ENCODE data around the gene IL6R.

Gene IL6R

GRCh38 chr1:154501423-154502065 is 96.4 kb downstream of the IL6R start:
- TF ChIP-seq FOXP2 (optimal IDR thresholded peaks at IDR 0.05; ENCODE audit: borderline replicate concordance, extremely low read depth, extremely low read length, insufficient read depth) (no peak), REST (IDR thresholded peaks at IDR 0.05; ENCODE audit: insufficient read depth in 1 of 2, low read depth in 2 of 2, low read length in 2 of 2) (no peak), TAF1 (IDR thresholded peaks at IDR 0.05; ENCODE audit: borderline replicate concordance, insufficient read depth, low read length) (no peak), POLR2AphosphoS5 (IDR thresholded peaks at IDR 0.05; ENCODE audit: low read depth, low read length) (no peak), SIN3A (IDR thresholded peaks at IDR 0.05; ENCODE audit: borderline replicate concordance, insufficient read depth, low read length) (no peak)

GRCh38 chr1:154502066-154502743 is 97.1 kb downstream of the IL6R start, which contains the start of the genes SHE and TDRD10:
Gene SHE (minus strand): TSS chr1:154502412. CDS start chr1:154502026, 386 bp downstream.
Gene TDRD10 (plus strand): TSS chr1:154502219. CDS start chr1:154506904, 4,685 bp downstream.
- TF ChIP-seq REST (IDR thresholded peaks at IDR 0.05; ENCODE audit: insufficient read depth in 1 of 2, low read depth in 2 of 2, low read length in 2 of 2) (no peak), POLR2AphosphoS5 (IDR thresholded peaks at IDR 0.05; ENCODE audit: low read depth, low read length) (no peak), SIN3A (IDR thresholded peaks at IDR 0.05; ENCODE audit: borderline replicate concordance, insufficient read depth, low read length) (no peak), TAF1 (IDR thresholded peaks at IDR 0.05; ENCODE audit: borderline replicate concordance, insufficient read depth, low read length) (no peak), FOXP2 (optimal IDR thresholded peaks at IDR 0.05; ENCODE audit: borderline replicate concordance, extremely low read depth, extremely low read length, insufficient read depth) (no peak)

- TF ChIP-seq SIN3A (IDR thresholded peaks at IDR 0.05; ENCODE audit: borderline replicate concordance, insufficient read depth, low read length) (no peak), POLR2AphosphoS5 (IDR thresholded peaks at IDR 0.05; ENCODE audit: low read depth, low read length) (no peak), FOXP2 (optimal IDR thresholded peaks at IDR 0.05; ENCODE audit: borderline replicate concordance, extremely low read depth, extremely low read length, insufficient read depth) (no peak)
These were observed 97.6 kb downstream of the IL6R start for GRCh38 chr1:154502744-154503115.

GRCh38 chr1:154503898-154504297 is 98.8 kb downstream of the IL6R start:
- TF ChIP-seq POLR2AphosphoS5 (IDR thresholded peaks at IDR 0.05; ENCODE audit: low read depth, low read length) (no peak), TAF1 (IDR thresholded peaks at IDR 0.05; ENCODE audit: borderline replicate concordance, insufficient read depth, low read length) (no peak), FOXP2 (optimal IDR thresholded peaks at IDR 0.05; ENCODE audit: borderline replicate concordance, extremely low read depth, extremely low read length, insufficient read depth) (no peak), SIN3A (IDR thresholded peaks at IDR 0.05; ENCODE audit: borderline replicate concordance, insufficient read depth, low read length) (no peak), REST (IDR thresholded peaks at IDR 0.05; ENCODE audit: insufficient read depth in 1 of 2, low read depth in 2 of 2, low read length in 2 of 2) (no peak)

- TF ChIP-seq TAF1 (IDR thresholded peaks at IDR 0.05; ENCODE audit: borderline replicate concordance, insufficient read depth, low read length) (no peak), FOXP2 (optimal IDR thresholded peaks at IDR 0.05; ENCODE audit: borderline replicate concordance, extremely low read depth, extremely low read length, insufficient read depth) (no peak), POLR2AphosphoS5 (IDR thresholded peaks at IDR 0.05; ENCODE audit: low read depth, low read length) (no peak), REST (IDR thresholded peaks at IDR 0.05; ENCODE audit: insufficient read depth in 1 of 2, low read depth in 2 of 2, low read length in 2 of 2) (no peak), SIN3A (IDR thresholded peaks at IDR 0.05; ENCODE audit: borderline replicate concordance, insufficient read depth, low read length) (no peak)
These were observed 107.6 kb downstream of the IL6R start for GRCh38 chr1:154512760-154513159.
